Fibroblast of skin of right biceps (primary cell): ENCODE data around the gene CREM.
A peak's percentile ranks its signal among the peaks of the same experiment; 100 is the strongest.

Experiments
- DNase-seq: peaks from one replicate; pipeline ENCODE4 v3.0.0-alpha.2; 2013

Gene CREM

GRCh38 chr10:35136263-35136815, 9.7 kb downstream of the CREM start:
- no peak for DNase-seq

GRCh38 chr10:35140126-35140525, 13.5 kb downstream of the CREM start:
- DNase-seq: no peak

- no peak for DNase-seq
These were observed 14.1 kb downstream of the CREM start for GRCh38 chr10:35140727-35141126.

GRCh38 chr10:35150308-35150707, 23.7 kb downstream of the CREM start:
- DNase-seq: no peak

GRCh38 chr10:35152992-35153391, 26.3 kb downstream of the CREM start:
- no peak for DNase-seq

- no peak for DNase-seq
These were observed 27.1 kb downstream of the CREM start for GRCh38 chr10:35153716-35154115.

GRCh38 chr10:35160743-35161142, 34.1 kb downstream of the CREM start:
- no peak for DNase-seq

GRCh38 chr10:35161906-35162305, 35.3 kb downstream of the CREM start:
- no peak for DNase-seq

GRCh38 chr10:35165136-35165535, 38.5 kb downstream of the CREM start:
- DNase-seq: no peak

GRCh38 chr10:35165811-35166210, 39.2 kb downstream of the CREM start:
- DNase-seq: no peak

- DNase-seq: no peak
These were observed 40.0 kb downstream of the CREM start for GRCh38 chr10:35166607-35167006.

- no peak for DNase-seq
These were observed 40.7 kb downstream of the CREM start for GRCh38 chr10:35167342-35167741.

- DNase-seq: no peak
These were observed 45.5 kb downstream of the CREM start for GRCh38 chr10:35172146-35172545.

GRCh38 chr10:35172574-35172973, 45.9 kb downstream of the CREM start:
- peak; percentile 60 for DNase-seq

- no peak for DNase-seq
These were observed 51.7 kb downstream of the CREM start for GRCh38 chr10:35178331-35178730.

- no peak for DNase-seq
These were observed 56.2 kb downstream of the CREM start for GRCh38 chr10:35182631-35183510.

- no peak for DNase-seq
These were observed 58.0 kb downstream of the CREM start for GRCh38 chr10:35184527-35185171.

- no peak for DNase-seq
These were observed 58.8 kb downstream of the CREM start for GRCh38 chr10:35185260-35186034.

- DNase-seq: no peak
These were observed 62.3 kb downstream of the CREM start for GRCh38 chr10:35188954-35189353.

- DNase-seq: no peak
These were observed 64.9 kb downstream of the CREM start for GRCh38 chr10:35191523-35191922.

- DNase-seq: no peak
These were observed 66.1 kb downstream of the CREM start for GRCh38 chr10:35192645-35193249.

- peak; percentile 45 for DNase-seq
These were observed 67.8 kb downstream of the CREM start for GRCh38 chr10:35194471-35194870.

- DNase-seq: peak; percentile 41
These were observed 68.3 kb downstream of the CREM start for GRCh38 chr10:35194906-35195305.
